Panc1 (cell line): ENCODE results near the gene MAML3. TPM values are rescaled to one million over a fixed set of nuclear protein-coding genes. Genes with fewer than 3 reads are reported as not detected.

Experiments
- ATAC-seq: fragments of 200-7000 bp; cut with Tn5 transposase; 2 replicates; pipeline ENCODE4 v1.9.1; 2020; ENCODE audit warnings: mild to moderate bottlenecking, moderate library complexity
- BruUV-seq: library from RNA; stranded (reverse); fragments of 400-500 nt; replicated peaks from 2 replicates; lab custom pipeline; 2021; lab: Mats Ljungman, UMichigan
- CTCF ChIA-PET: fragments of 300-600 bp; sonication (Branson Sonifier 250); formaldehyde crosslinking; loops from one replicate; lab custom pipeline; 2022; ENCODE audit warnings: antibody characterized with exemption; lab: Charles Lee
- POLR2A ChIA-PET: fragments of 300-600 bp; sonication (Branson Sonifier 250); formaldehyde crosslinking; loops from one replicate; lab custom pipeline; 2022; ENCODE audit warnings: antibody characterized with exemption; lab: Charles Lee
- DNase-seq: peaks from one replicate; pipeline ENCODE4 v3.0.0-alpha.2; 2010; ENCODE audit warnings: low read depth, low spot score
- H3K27ac ChIP-seq: 2 replicates; pipeline ENCODE4 v1.5.1; 2011; ENCODE audit warnings: mild to moderate bottlenecking, low read length, inconsistent platforms
- H3K27me3 ChIP-seq: fragments of 200-500 bp; sonication (Bioruptor generic); 2 replicates; pipeline ENCODE4 v1.6.0; 2014; ENCODE audit warnings: low read length, inconsistent platforms; ENCODE audit not compliant: control insufficient read depth, insufficient read depth
- H3K36me3 ChIP-seq: fragments of 200-500 bp; sonication (Bioruptor generic); 2 replicates; pipeline ENCODE4 v1.5.1; 2014; ENCODE audit warnings: inconsistent platforms, mild to moderate bottlenecking, low read length, moderate library complexity; ENCODE audit not compliant: control insufficient read depth, insufficient read depth
- H3K4me1 ChIP-seq: 2 replicates; pipeline ENCODE4 v1.5.1; 2011; ENCODE audit warnings: inconsistent platforms, mild to moderate bottlenecking, low read length, moderate library complexity; ENCODE audit not compliant: control insufficient read depth, insufficient read depth
- H3K4me3 ChIP-seq, 2 experiments: 2 replicates each; pipeline ENCODE4 v1.5.1; 2011 to 2012; ENCODE audit warnings: low read depth in 2 of 2, low read length in 2 of 2, mild to moderate bottlenecking in 2 of 2, inconsistent platforms in 1 of 2, moderate library complexity in 1 of 2
- H3K9me3 ChIP-seq: fragments of 200-500 bp; sonication (Bioruptor generic); 2 replicates; pipeline ENCODE4 v1.5.1; 2014; ENCODE audit warnings: low read depth, mild to moderate bottlenecking, inconsistent platforms, low read length, moderate library complexity; ENCODE audit not compliant: control insufficient read depth, insufficient read depth
- POLR2AphosphoS5 ChIP-seq: IDR thresholded peaks from 2 replicates; pipeline ENCODE4 v1.6.1; 2012; ENCODE audit warnings: mild to moderate bottlenecking, low read depth, low read length, moderate library complexity
- SIN3A ChIP-seq: IDR thresholded peaks from 2 replicates; pipeline ENCODE4 v1.6.1; 2012; ENCODE audit warnings: low read depth, mild to moderate bottlenecking, low read length, moderate library complexity, borderline replicate concordance; ENCODE audit not compliant: insufficient read depth
- TCF7L2 ChIP-seq: IDR thresholded peaks from 2 replicates; pipeline ENCODE4 v1.6.1; 2011; ENCODE audit warnings: mild to moderate bottlenecking, low read depth, low read length, inconsistent platforms
- in situ Hi-C: cut with HindIII; loops from 2 replicates; pipeline ENCODE4 v1.10.0; 2016; ENCODE audit warnings: low sequenced_read_pairs, low pct_unique_long_range_greater_than_20kb
- intact Hi-C: fragments of 100-400 bp; cut with micrococcal nuclease; formaldehyde crosslinking; loops from one replicate; pipeline ENCODE4 v1.10.0; 2022; ENCODE audit not compliant: unreplicated experiment
- total RNA-seq: library from RNA; stranded (reverse); gene quantifications from one replicate; pipeline ENCODE4 v1.2.1, GENCODE V29; 2021; ENCODE audit not compliant: unreplicated experiment
- TF ChIP-seq, protein P1 (sequence below): fragments of 450-650 bp; IDR thresholded peaks from 2 replicates; pipeline ENCODE4 v1.5.1; 2017; ENCODE audit warnings: mild to moderate bottlenecking
- TF ChIP-seq, protein P2 (sequence below), 2 experiments: IDR thresholded peaks; 2 replicates each; pipeline ENCODE4 v1.6.1; 2011 to 2012; ENCODE audit warnings: low read depth in 2 of 2, control low read depth in 1 of 2, low read length in 1 of 2, mild to moderate bottlenecking in 1 of 2, moderate library complexity in 1 of 2; ENCODE audit not compliant: insufficient read depth in 1 of 2

The MAML3 gene
- total RNA-seq, 1 experiment from 2014 or later = 7.7 TPM

DNA sequence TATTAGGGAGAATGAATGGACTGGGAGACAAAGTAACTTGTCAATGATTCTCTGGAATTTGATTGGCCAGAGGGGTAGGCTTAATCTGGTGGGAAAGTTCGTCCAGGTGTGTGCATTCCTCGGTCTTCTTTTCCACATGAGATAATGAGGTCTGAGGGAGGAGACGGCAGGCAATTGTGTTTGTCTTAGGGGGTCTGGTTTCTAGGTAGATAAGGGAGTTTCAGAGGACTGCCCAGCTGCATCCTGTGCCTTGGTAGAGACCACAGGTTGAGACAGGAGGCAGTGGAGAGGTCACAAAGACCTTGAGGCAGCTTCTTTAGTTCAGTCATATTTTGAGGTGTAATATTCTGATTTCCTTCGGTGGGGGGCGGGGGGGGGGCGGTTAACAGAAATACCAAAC, 484.1 kb downstream of the MAML3 start:
- Histone ChIP-seq H3K9me3 (no peaks in the 10 kb centered on the region), H3K27me3 (no peaks in the 10 kb centered on the region), H3K4me3 (no peak overlapping the region), H3K36me3 (no peaks in the 10 kb centered on the region), H3K4me1 (peaks cover 7% of the 10 kb centered on the region), H3K27ac (no peak overlapping the region)
- DNase-seq (no peak), ATAC-seq (no peak)
- ChIA-PET POLR2A (no interaction called here), CTCF (interaction anchor here (0.6 kb wide), 1 partner anchor 140 kb away, joined by 4 read pairs; no protein-coding TSS in a partner anchor)
- intact Hi-C loops (no loop called here), in situ Hi-C loops (no loop called here)
- TF ChIP-seq, protein P1, sequence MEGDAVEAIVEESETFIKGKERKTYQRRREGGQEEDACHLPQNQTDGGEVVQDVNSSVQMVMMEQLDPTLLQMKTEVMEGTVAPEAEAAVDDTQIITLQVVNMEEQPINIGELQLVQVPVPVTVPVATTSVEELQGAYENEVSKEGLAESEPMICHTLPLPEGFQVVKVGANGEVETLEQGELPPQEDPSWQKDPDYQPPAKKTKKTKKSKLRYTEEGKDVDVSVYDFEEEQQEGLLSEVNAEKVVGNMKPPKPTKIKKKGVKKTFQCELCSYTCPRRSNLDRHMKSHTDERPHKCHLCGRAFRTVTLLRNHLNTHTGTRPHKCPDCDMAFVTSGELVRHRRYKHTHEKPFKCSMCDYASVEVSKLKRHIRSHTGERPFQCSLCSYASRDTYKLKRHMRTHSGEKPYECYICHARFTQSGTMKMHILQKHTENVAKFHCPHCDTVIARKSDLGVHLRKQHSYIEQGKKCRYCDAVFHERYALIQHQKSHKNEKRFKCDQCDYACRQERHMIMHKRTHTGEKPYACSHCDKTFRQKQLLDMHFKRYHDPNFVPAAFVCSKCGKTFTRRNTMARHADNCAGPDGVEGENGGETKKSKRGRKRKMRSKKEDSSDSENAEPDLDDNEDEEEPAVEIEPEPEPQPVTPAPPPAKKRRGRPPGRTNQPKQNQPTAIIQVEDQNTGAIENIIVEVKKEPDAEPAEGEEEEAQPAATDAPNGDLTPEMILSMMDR = no peak
- TF ChIP-seq, protein P2, sequence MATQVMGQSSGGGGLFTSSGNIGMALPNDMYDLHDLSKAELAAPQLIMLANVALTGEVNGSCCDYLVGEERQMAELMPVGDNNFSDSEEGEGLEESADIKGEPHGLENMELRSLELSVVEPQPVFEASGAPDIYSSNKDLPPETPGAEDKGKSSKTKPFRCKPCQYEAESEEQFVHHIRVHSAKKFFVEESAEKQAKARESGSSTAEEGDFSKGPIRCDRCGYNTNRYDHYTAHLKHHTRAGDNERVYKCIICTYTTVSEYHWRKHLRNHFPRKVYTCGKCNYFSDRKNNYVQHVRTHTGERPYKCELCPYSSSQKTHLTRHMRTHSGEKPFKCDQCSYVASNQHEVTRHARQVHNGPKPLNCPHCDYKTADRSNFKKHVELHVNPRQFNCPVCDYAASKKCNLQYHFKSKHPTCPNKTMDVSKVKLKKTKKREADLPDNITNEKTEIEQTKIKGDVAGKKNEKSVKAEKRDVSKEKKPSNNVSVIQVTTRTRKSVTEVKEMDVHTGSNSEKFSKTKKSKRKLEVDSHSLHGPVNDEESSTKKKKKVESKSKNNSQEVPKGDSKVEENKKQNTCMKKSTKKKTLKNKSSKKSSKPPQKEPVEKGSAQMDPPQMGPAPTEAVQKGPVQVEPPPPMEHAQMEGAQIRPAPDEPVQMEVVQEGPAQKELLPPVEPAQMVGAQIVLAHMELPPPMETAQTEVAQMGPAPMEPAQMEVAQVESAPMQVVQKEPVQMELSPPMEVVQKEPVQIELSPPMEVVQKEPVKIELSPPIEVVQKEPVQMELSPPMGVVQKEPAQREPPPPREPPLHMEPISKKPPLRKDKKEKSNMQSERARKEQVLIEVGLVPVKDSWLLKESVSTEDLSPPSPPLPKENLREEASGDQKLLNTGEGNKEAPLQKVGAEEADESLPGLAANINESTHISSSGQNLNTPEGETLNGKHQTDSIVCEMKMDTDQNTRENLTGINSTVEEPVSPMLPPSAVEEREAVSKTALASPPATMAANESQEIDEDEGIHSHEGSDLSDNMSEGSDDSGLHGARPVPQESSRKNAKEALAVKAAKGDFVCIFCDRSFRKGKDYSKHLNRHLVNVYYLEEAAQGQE (IDR thresholded peaks at IDR 0.05; ENCODE audit: insufficient read depth in 1 of 2, low read depth in 2 of 2, low read length in 1 of 2) = no peak
- no peak for TF ChIP-seq SIN3A
- no peak for TF ChIP-seq TCF7L2
- no peak for TF ChIP-seq POLR2AphosphoS5
- no TSS peak for BruUV-seq

DNA sequence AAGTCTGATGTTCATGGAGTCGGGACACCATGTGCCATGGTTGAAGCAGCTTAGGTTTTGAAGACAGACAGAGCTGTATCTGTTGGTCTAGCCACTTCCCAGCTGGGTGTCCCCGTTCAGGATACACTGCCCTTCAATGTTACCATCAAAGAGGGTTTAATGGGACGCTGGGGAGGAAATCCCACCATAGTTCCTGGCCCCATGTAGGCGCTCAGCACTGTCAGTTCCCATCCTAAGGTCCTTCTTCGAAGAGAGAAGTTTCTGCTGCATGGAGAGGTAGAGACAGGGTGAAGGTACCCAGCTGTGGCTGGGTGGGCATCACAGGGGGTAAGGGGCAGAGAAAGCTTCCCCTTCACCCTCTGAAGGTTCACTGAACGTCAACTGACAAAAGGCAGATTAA, 484.6 kb downstream of the MAML3 start:
- ATAC-seq (no peak), DNase-seq (no peak)
- intact Hi-C loops (no loop called here), in situ Hi-C loops (no loop called here)
- ChIA-PET POLR2A (no interaction called here), CTCF (no interaction called here)
- Histone ChIP-seq H3K27me3 (no peaks in the 10 kb centered on the region), H3K4me3 (no peak overlapping the region), H3K9me3 (no peaks in the 10 kb centered on the region), H3K27ac (no peak overlapping the region), H3K4me1 (peaks cover 7% of the 10 kb centered on the region), H3K36me3 (no peaks in the 10 kb centered on the region)
- TF ChIP-seq, protein P1 = no peak
- no peak for TF ChIP-seq POLR2AphosphoS5
- TF ChIP-seq TCF7L2 = no peak
- no peak for TF ChIP-seq SIN3A
- TF ChIP-seq, protein P2 (IDR thresholded peaks at IDR 0.05; ENCODE audit: insufficient read depth in 1 of 2, low read depth in 2 of 2, low read length in 1 of 2) = no peak
- no TSS peak for BruUV-seq
